ENCODE measurements around the gene RFNG.

RFNG gene

GRCh38 chr17:82035488-82035887 is 16.1 kb downstream of the RFNG start:
- no peaks in the 10 kb centered on the region for H3K9me3 ChIP-seq (ENCODE audit: control insufficient read depth, insufficient read depth, low read depth, low read length)
- peaks cover 22% of the 10 kb centered on the region for H3K4me1 ChIP-seq (ENCODE audit: control insufficient read depth, insufficient read depth, low read length)
- H3K4me3 ChIP-seq (ENCODE audit: low read depth, low read length) = no peak overlapping the region
- H3K9ac ChIP-seq (ENCODE audit: low read length) = no peak overlapping the region
- no peaks in the 10 kb centered on the region for H3K27me3 ChIP-seq (ENCODE audit: control insufficient read depth, insufficient read depth, low read length)
- peaks cover 7% of the 10 kb centered on the region; the same call in 1 of the 2 replicates for H3K36me3 ChIP-seq (ENCODE audit: control insufficient read depth, insufficient read depth, low read length)
- H3K27ac ChIP-seq (ENCODE audit: low read depth, low read length) = no peak overlapping the region

GRCh38 chr17:82034371-82035011 is 17.1 kb downstream of the RFNG start:
- no peak overlapping the region for H3K27ac ChIP-seq (ENCODE audit: low read depth, low read length)

GRCh38 chr17:82033359-82034085 is 18.1 kb downstream of the RFNG start:
- Histone ChIP-seq H3K27ac (ENCODE audit: low read depth, low read length) (no peak overlapping the region), H3K4me1 (ENCODE audit: control insufficient read depth, insufficient read depth, low read length) (peaks cover 22% of the 10 kb centered on the region), H3K9ac (ENCODE audit: low read length) (no peak overlapping the region), H3K4me3 (ENCODE audit: low read depth, low read length) (no peak overlapping the region), H3K27me3 (ENCODE audit: control insufficient read depth, insufficient read depth, low read length) (no peaks in the 10 kb centered on the region), H3K9me3 (ENCODE audit: control insufficient read depth, insufficient read depth, low read depth, low read length) (no peaks in the 10 kb centered on the region), H3K36me3 (ENCODE audit: control insufficient read depth, insufficient read depth, low read length) (peaks cover 18% of the 10 kb centered on the region)

More at GRCh38 chr17:82034371-82035011, 17.1 kb downstream of the RFNG start:
- Histone ChIP-seq H3K9ac (ENCODE audit: low read length) (no peak overlapping the region), H3K4me1 (ENCODE audit: control insufficient read depth, insufficient read depth, low read length) (peaks cover 22% of the 10 kb centered on the region), H3K9me3 (ENCODE audit: control insufficient read depth, insufficient read depth, low read depth, low read length) (no peaks in the 10 kb centered on the region), H3K4me3 (ENCODE audit: low read depth, low read length) (no peak overlapping the region), H3K36me3 (ENCODE audit: control insufficient read depth, insufficient read depth, low read length) (peaks cover 8% of the 10 kb centered on the region), H3K27me3 (ENCODE audit: control insufficient read depth, insufficient read depth, low read length) (no peaks in the 10 kb centered on the region)

GRCh38 chr17:82031885-82032627 is 19.6 kb downstream of the RFNG start:
- no peaks in the 10 kb centered on the region for H3K27me3 ChIP-seq (ENCODE audit: control insufficient read depth, insufficient read depth, low read length)
- no peak overlapping the region for H3K27ac ChIP-seq (ENCODE audit: low read depth, low read length)
- H3K4me3 ChIP-seq (ENCODE audit: low read depth, low read length) = peak overlapping the region; percentile 79
- H3K4me1 ChIP-seq (ENCODE audit: control insufficient read depth, insufficient read depth, low read length) = peaks cover 18% of the 10 kb centered on the region
- peaks cover 31% of the 10 kb centered on the region for H3K36me3 ChIP-seq (ENCODE audit: control insufficient read depth, insufficient read depth, low read length)
- no peaks in the 10 kb centered on the region for H3K9me3 ChIP-seq (ENCODE audit: control insufficient read depth, insufficient read depth, low read depth, low read length)
- peak overlapping the region; percentile 65 for H3K9ac ChIP-seq (ENCODE audit: low read length)

GRCh38 chr17:82031303-82031884 is 20.2 kb downstream of the RFNG start, which contains the start of gene RAC3:
Gene RAC3 (plus strand): TSS chr17:82031678. CDS start chr17:82031762, 84 bp downstream.
- H3K4me1 ChIP-seq (ENCODE audit: control insufficient read depth, insufficient read depth, low read length) = peaks cover 15% of the 10 kb centered on the region
- peak within 1 kb of the TSS; percentile 80 for H3K4me3 ChIP-seq (ENCODE audit: low read depth, low read length)
- H3K27me3 ChIP-seq (ENCODE audit: control insufficient read depth, insufficient read depth, low read length) = no peaks in the 10 kb centered on the region
- H3K9me3 ChIP-seq (ENCODE audit: control insufficient read depth, insufficient read depth, low read depth, low read length) = no peaks in the 10 kb centered on the region
- H3K27ac ChIP-seq (ENCODE audit: low read depth, low read length) = no peak within 1 kb of the TSS
- peak within 1 kb of the TSS; percentile 65 for H3K9ac ChIP-seq (ENCODE audit: low read length)
- peaks cover 34% of the 10 kb centered on the region for H3K36me3 ChIP-seq (ENCODE audit: control insufficient read depth, insufficient read depth, low read length)

GRCh38 chr17:82030470-82031302 is 20.9 kb downstream of the RFNG start:
- peak overlapping the region; percentile 48 for H3K9ac ChIP-seq (ENCODE audit: low read length)
- H3K27me3 ChIP-seq (ENCODE audit: control insufficient read depth, insufficient read depth, low read length) = no peaks in the 10 kb centered on the region
- peak overlapping the region; percentile 80 for H3K4me3 ChIP-seq (ENCODE audit: low read depth, low read length)
- H3K27ac ChIP-seq (ENCODE audit: low read depth, low read length) = no peak overlapping the region
- H3K9me3 ChIP-seq (ENCODE audit: control insufficient read depth, insufficient read depth, low read depth, low read length) = no peaks in the 10 kb centered on the region
- H3K4me1 ChIP-seq (ENCODE audit: control insufficient read depth, insufficient read depth, low read length) = peaks cover 15% of the 10 kb centered on the region
- peaks cover 34% of the 10 kb centered on the region for H3K36me3 ChIP-seq (ENCODE audit: control insufficient read depth, insufficient read depth, low read length)

GRCh38 chr17:82029990-82030469 is 21.6 kb downstream of the RFNG start:
- Histone ChIP-seq H3K36me3 (ENCODE audit: control insufficient read depth, insufficient read depth, low read length) (peaks cover 29% of the 10 kb centered on the region), H3K9ac (ENCODE audit: low read length) (no peak overlapping the region), H3K4me3 (ENCODE audit: low read depth, low read length) (0 out of 2 replicates have a peak overlapping the region, but pooled peaks have one; percentile 80), H3K27ac (ENCODE audit: low read depth, low read length) (no peak overlapping the region), H3K9me3 (ENCODE audit: control insufficient read depth, insufficient read depth, low read depth, low read length) (no peaks in the 10 kb centered on the region), H3K4me1 (ENCODE audit: control insufficient read depth, insufficient read depth, low read length) (peaks cover 15% of the 10 kb centered on the region), H3K27me3 (ENCODE audit: control insufficient read depth, insufficient read depth, low read length) (no peaks in the 10 kb centered on the region)

- no peaks in the 10 kb centered on the region for H3K9me3 ChIP-seq (ENCODE audit: control insufficient read depth, insufficient read depth, low read depth, low read length)
- H3K36me3 ChIP-seq (ENCODE audit: control insufficient read depth, insufficient read depth, low read length) = peaks cover 28% of the 10 kb centered on the region
- H3K27ac ChIP-seq (ENCODE audit: low read depth, low read length) = no peak overlapping the region
- no peak overlapping the region for H3K9ac ChIP-seq (ENCODE audit: low read length)
- H3K27me3 ChIP-seq (ENCODE audit: control insufficient read depth, insufficient read depth, low read length) = no peaks in the 10 kb centered on the region
- H3K4me1 ChIP-seq (ENCODE audit: control insufficient read depth, insufficient read depth, low read length) = peaks cover 13% of the 10 kb centered on the region
- H3K4me3 ChIP-seq (ENCODE audit: low read depth, low read length) = no peak overlapping the region
Measured at GRCh38 chr17:82029391-82029790, 22.2 kb downstream of the RFNG start.

GRCh38 chr17:82028966-82029365 is 22.6 kb downstream of the RFNG start:
- no peak overlapping the region for H3K9ac ChIP-seq (ENCODE audit: low read length)
- no peak overlapping the region for H3K27ac ChIP-seq (ENCODE audit: low read depth, low read length)
- H3K4me1 ChIP-seq (ENCODE audit: control insufficient read depth, insufficient read depth, low read length) = peaks cover 13% of the 10 kb centered on the region
- peaks cover 28% of the 10 kb centered on the region for H3K36me3 ChIP-seq (ENCODE audit: control insufficient read depth, insufficient read depth, low read length)
- H3K9me3 ChIP-seq (ENCODE audit: control insufficient read depth, insufficient read depth, low read depth, low read length) = no peaks in the 10 kb centered on the region
- H3K27me3 ChIP-seq (ENCODE audit: control insufficient read depth, insufficient read depth, low read length) = no peaks in the 10 kb centered on the region
- H3K4me3 ChIP-seq (ENCODE audit: low read depth, low read length) = no peak overlapping the region

GRCh38 chr17:82028246-82028645 is 23.4 kb downstream of the RFNG start:
- H3K27me3 ChIP-seq (ENCODE audit: control insufficient read depth, insufficient read depth, low read length) = no peaks in the 10 kb centered on the region
- no peak overlapping the region for H3K9ac ChIP-seq (ENCODE audit: low read length)
- peaks cover 28% of the 10 kb centered on the region for H3K36me3 ChIP-seq (ENCODE audit: control insufficient read depth, insufficient read depth, low read length)
- H3K4me3 ChIP-seq (ENCODE audit: low read depth, low read length) = no peak overlapping the region
- H3K27ac ChIP-seq (ENCODE audit: low read depth, low read length) = no peak overlapping the region
- H3K9me3 ChIP-seq (ENCODE audit: control insufficient read depth, insufficient read depth, low read depth, low read length) = no peaks in the 10 kb centered on the region
- H3K4me1 ChIP-seq (ENCODE audit: control insufficient read depth, insufficient read depth, low read length) = peaks cover 16% of the 10 kb centered on the region
